ENCODE data around the gene TWIST2. TPM values are rescaled to one million over a fixed set of nuclear protein-coding genes. Genes with fewer than 3 reads are reported as not detected.

TWIST2 gene
- total and polyA plus RNA-seq, 7 donors = 0.92 to 92.2 (median 53.9) TPM

DNA sequence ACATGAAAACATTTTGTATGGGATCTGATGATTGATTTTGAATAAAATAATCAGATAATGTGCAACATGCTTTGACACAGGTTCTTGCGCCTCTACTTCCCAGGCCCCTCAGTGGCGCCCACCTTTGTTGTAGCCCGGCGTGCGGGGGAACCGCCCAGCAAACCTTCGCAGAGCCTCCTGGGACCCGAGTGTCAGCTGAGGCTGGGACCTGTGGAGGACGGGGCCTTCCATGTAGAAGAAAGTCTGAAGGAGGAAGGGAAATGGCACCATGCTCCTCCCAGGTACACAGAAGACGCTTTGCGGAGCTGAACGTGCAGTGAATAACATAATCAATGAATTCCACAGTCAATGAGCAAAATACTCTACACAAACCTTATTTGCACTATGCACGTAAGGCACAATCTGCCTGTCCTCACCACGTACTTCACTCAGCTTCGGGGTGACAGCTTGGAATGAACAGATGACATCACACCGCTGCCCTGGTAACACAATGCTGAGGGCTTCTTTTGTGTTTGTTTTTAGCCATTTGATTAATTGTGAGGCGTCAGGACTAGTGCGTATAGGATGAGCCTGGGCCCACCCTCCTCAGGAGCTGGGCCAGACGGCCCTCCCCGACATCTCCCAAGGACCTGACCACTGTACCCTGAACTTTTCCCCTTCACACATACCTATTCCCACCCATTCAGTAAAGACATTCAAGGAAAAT, 78.1 kb downstream of the TWIST2 start:
- DNase-seq = peak; percentile 48
- Histone ChIP-seq H3K27me3 (no peaks in the 10 kb centered on the region), H3K4me1 (peaks cover 0 to 8% (median 7%) of the 10 kb centered on the region in 4 donors), H3K36me3 (no peaks in the 10 kb centered on the region), H3K9me3 (no peaks in the 10 kb centered on the region), H3K27ac (no peak overlapping the region), H3K4me3 (no peak overlapping the region)
- TF ChIP-seq EP300 (IDR thresholded peaks at IDR 0.05) = no peak
- no peak for TF ChIP-seq POLR2AphosphoS5 (IDR thresholded peaks at IDR 0.05)
- TF ChIP-seq, protein P1, sequence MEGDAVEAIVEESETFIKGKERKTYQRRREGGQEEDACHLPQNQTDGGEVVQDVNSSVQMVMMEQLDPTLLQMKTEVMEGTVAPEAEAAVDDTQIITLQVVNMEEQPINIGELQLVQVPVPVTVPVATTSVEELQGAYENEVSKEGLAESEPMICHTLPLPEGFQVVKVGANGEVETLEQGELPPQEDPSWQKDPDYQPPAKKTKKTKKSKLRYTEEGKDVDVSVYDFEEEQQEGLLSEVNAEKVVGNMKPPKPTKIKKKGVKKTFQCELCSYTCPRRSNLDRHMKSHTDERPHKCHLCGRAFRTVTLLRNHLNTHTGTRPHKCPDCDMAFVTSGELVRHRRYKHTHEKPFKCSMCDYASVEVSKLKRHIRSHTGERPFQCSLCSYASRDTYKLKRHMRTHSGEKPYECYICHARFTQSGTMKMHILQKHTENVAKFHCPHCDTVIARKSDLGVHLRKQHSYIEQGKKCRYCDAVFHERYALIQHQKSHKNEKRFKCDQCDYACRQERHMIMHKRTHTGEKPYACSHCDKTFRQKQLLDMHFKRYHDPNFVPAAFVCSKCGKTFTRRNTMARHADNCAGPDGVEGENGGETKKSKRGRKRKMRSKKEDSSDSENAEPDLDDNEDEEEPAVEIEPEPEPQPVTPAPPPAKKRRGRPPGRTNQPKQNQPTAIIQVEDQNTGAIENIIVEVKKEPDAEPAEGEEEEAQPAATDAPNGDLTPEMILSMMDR (IDR thresholded peaks at IDR 0.05) = no peak
- TF ChIP-seq POLR2A (IDR thresholded peaks at IDR 0.05) = no peak
- WGBS, 2 donors = 83 to 86% methylated on average over 20 of the region's 20 CpGs
- intact Hi-C loops (cut with DNase I) = no loop called here

DNA sequence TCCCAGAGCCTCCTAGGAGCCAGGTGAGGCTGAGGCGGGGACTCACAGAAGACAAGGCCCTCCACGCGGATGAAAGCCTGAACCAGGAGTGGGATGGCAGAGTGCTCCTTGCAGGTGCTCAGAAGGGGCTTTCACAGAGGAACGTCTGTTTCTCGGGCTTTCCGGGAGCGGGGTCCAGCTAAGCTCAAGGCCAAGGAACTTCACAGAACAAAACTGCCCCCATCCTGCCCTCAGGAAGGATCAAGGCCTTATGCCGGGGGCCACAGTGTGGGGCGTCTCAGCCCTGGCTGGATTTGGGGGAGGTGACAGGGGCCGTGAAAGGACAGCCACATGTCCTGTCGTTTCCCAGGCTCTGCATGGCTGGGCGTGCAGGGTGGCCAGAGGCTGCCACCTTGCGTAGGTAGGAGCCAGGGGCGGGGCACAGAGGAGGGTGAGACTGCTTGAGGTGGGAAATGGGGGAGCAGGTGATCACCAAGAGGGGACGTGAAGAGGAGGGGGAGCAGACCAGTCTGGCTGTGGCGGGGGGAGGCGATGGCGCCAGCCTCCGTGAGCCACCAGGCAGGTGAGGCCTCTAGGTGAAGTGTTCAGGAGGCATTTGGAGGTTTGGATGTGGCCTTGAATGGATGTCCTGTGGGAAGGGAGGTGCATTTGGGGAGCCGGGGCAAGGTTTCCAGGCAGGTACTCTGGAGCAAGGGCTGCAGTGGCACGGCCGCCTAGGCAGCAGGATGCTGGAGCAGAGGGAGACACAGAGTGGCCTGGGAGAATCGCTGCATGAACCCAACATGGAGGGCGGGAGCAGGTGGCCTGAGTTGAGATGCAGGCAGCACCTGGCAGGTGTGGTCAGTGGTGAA, 79.1 kb downstream of the TWIST2 start:
- WGBS, 2 donors = 82 to 84% methylated on average over 24 of the region's 24 CpGs
- peaks cover 0 to 8% (median 7%) of the 10 kb centered on the region in 4 donors for H3K4me1 ChIP-seq
- intact Hi-C loops (cut with DNase I) = no loop called here
- no peaks in the 10 kb centered on the region for H3K27me3 ChIP-seq
- no peak overlapping the region for H3K4me3 ChIP-seq
- no peaks in the 10 kb centered on the region for H3K9me3 ChIP-seq
- TF ChIP-seq EP300 (IDR thresholded peaks at IDR 0.05) (no peak), POLR2AphosphoS5 (IDR thresholded peaks at IDR 0.05) (no peak), POLR2A (IDR thresholded peaks at IDR 0.05) (no peak)
- TF ChIP-seq, protein P1 (IDR thresholded peaks at IDR 0.05) = no peak
- H3K36me3 ChIP-seq = no peaks in the 10 kb centered on the region
- DNase-seq = peak; percentile 60
- H3K27ac ChIP-seq = no peak overlapping the region

DNA sequence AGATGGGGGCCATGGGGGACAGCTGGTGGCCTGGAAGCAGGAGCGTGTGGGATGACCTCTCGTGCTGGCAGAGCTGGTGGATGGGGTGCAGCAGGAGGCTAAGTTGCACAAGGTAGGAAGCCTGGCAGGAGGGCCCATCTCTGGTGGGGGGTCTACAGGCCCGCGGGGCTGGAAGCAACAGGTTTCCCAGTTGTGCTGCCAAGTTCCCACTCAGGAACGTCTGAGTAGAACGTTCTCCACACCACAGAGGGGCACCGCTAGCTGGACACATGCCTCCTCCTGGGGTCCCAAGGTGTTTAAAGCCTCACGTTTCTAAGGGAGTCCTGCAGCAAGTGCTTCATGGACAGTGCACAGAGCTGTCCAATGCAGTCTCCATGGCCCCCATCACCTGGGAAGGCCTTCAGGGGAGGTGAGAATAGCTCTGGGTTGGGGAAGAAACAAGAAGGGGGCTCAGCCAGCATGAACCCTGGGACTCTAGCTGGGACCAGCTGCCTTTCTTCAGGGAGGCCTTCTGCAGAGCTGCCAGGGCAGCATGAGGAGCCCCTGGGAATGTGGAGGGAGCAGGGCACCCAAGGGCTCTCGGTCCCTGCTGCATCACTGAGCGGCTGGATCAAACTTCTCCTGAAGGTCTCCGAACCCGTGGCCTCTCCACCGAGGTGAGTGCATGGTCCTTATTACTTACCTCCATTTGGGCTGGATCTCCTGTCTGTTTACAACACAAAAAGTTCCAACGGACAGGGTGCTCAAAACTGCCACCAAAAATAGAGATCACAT, 80.0 kb downstream of the TWIST2 start:
- Histone ChIP-seq H3K4me1 (peaks cover 0 to 8% (median 7%) of the 10 kb centered on the region in 4 donors), H3K36me3 (no peaks in the 10 kb centered on the region), H3K27me3 (no peaks in the 10 kb centered on the region), H3K9me3 (no peaks in the 10 kb centered on the region), H3K4me3 (no peak overlapping the region), H3K27ac (no peak overlapping the region)
- peak; percentile 56 for DNase-seq
- TF ChIP-seq POLR2A (IDR thresholded peaks at IDR 0.05) = no peak
- TF ChIP-seq, protein P1 (IDR thresholded peaks at IDR 0.05) = no peak
- no peak for TF ChIP-seq POLR2AphosphoS5 (IDR thresholded peaks at IDR 0.05)
- no peak for TF ChIP-seq EP300 (IDR thresholded peaks at IDR 0.05)
- intact Hi-C loops (cut with DNase I) = no loop called here
- WGBS, 2 donors = 85 to 88% methylated on average over 14 of the region's 14 CpGs

DNA sequence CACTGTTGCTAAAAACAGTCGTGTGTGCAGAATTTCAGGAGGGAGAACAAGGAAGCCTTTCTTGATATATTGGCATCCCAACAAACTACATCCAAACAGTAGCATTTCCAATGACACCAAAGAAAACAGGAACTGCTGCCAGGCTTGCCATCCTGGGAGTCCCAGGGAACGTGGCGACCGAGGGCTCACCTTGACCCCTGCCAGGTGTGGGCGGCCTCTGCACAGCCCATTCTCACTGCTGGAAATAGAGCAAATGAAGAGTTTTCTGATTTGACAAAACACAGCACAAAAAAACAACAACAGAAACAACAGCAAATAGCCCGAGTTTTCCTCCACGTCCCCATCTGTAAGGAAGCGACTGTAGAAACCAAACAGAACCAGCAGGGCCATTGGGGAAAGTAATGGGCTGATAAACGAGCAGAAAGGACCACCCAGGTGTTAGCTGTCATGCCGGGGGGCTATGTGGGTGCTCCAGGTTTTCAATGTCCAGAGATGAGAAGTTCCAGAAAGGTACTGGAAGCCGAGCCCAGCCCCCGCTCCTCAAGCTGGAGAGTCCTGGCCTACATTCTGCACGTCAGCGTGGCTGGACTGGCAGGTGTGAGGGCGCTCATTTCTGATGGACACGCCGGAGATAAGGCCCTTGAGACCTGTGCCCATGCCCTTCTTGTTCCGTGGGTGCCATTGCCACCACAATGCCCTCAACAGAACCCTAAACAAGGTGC, 80.8 kb downstream of the TWIST2 start:
- Histone ChIP-seq H3K9me3 (peaks cover 0 to 3% (median 0%) of the 10 kb centered on the region in 4 donors), H3K36me3 (no peaks in the 10 kb centered on the region), H3K27ac (peak overlapping the region; percentile 40 to 67 (median 50)), H3K4me3 (no peak overlapping the region), H3K27me3 (no peaks in the 10 kb centered on the region), H3K4me1 (peaks cover 0 to 8% (median 7%) of the 10 kb centered on the region in 4 donors)
- TF ChIP-seq EP300 (IDR thresholded peaks at IDR 0.05) (no peak), POLR2A (IDR thresholded peaks at IDR 0.05) (no peak), POLR2AphosphoS5 (IDR thresholded peaks at IDR 0.05) (no peak)
- TF ChIP-seq, protein P1 (IDR thresholded peaks at IDR 0.05) = no peak
- 76 to 82% methylated on average over 18 of the region's 18 CpGs for WGBS, 2 donors
- peak; percentile 72 for DNase-seq
- intact Hi-C loops (cut with DNase I) = no loop called here
